NCI-H1436 (cell line): Measurements from ENCODE around the gene TESK2.
"Not testable (repeated sequence)": the region's sequence is repeated elsewhere in the genome, so short reads cannot be mapped to it uniquely, and the experiment has no call there.

ENCODE experiments used
- DNase-seq: peaks from one replicate; lab custom pipeline; 2025; lab: John Stamatoyannopoulos, UW

The TESK2 gene

GRCh38 chr1:45510036-45510971 is 19.3 kb upstream of the TESK2 start:
- no peak for DNase-seq

GRCh38 chr1:45508295-45509151 is 17.6 kb upstream of the TESK2 start:
- DNase-seq: no peak

GRCh38 chr1:45507893-45508292 is 16.9 kb upstream of the TESK2 start:
- no peak for DNase-seq

GRCh38 chr1:45507195-45507594 is 16.2 kb upstream of the TESK2 start:
- DNase-seq: no peak

GRCh38 chr1:45503462-45504360 is 12.7 kb upstream of the TESK2 start:
- DNase-seq: no peak

GRCh38 chr1:45501505-45501859 is 10.5 kb upstream of the TESK2 start:
- no peak for DNase-seq

GRCh38 chr1:45499415-45499769 is 8.4 kb upstream of the TESK2 start:
- no peak for DNase-seq

GRCh38 chr1:45498279-45498678 is 7.3 kb upstream of the TESK2 start:
- no peak for DNase-seq

- DNase-seq: peak; percentile 40
Observed at GRCh38 chr1:45493116-45493697, 2.2 kb upstream of the TESK2 start.

GRCh38 chr1:45492691-45493090 is 1.7 kb upstream of the TESK2 start:
- no peak for DNase-seq

GRCh38 chr1:45491487-45492260 is 711 bp upstream of the TESK2 start:
- no peak for DNase-seq

- no peak for DNase-seq
Observed at GRCh38 chr1:45490121-45490625, 790 bp downstream of the TESK2 start.

- not testable (repeated sequence) for DNase-seq
Observed at GRCh38 chr1:45489379-45489778, 1.6 kb downstream of the TESK2 start.

- DNase-seq: no peak
Observed at GRCh38 chr1:45488666-45489377, 2.1 kb downstream of the TESK2 start.

GRCh38 chr1:45485949-45486348 is 5.0 kb downstream of the TESK2 start:
- no peak for DNase-seq

- DNase-seq: no peak
Observed at GRCh38 chr1:45479039-45479748, 11.8 kb downstream of the TESK2 start.

GRCh38 chr1:45478121-45478814 is 12.7 kb downstream of the TESK2 start:
- DNase-seq: no peak

- no peak for DNase-seq
Observed at GRCh38 chr1:45477646-45478045, 13.3 kb downstream of the TESK2 start.

GRCh38 chr1:45474194-45474593 is 16.8 kb downstream of the TESK2 start:
- DNase-seq: not testable (repeated sequence)
